ENCODE measurements around the gene CHRNA7. TPM values are rescaled to one million over a fixed set of nuclear protein-coding genes. Genes with fewer than 3 reads are reported as not detected.

Gene CHRNA7
- polyA plus RNA-seq (2013, experiment 1 of 2), result 2.1 TPM
- 1.7 TPM for polyA plus RNA-seq (2013, experiment 2 of 2)

- Histone ChIP-seq H3K9me3 (ENCODE audit: control insufficient read depth, low read length) (no peaks in the 10 kb centered on the region), H3K36me3 (ENCODE audit: control insufficient read depth, insufficient read depth, low read length) (no peaks in the 10 kb centered on the region), H3K4me1 (ENCODE audit: control insufficient read depth, insufficient read depth, low read length, poor library complexity, severe bottlenecking) (peaks cover 8% of the 10 kb centered on the region), H3K27ac (ENCODE audit: low read depth, low read length, severe bottlenecking) (no peak within 1 kb of the TSS), H3K4me3 (ENCODE audit: extremely low read depth, insufficient read depth, low read length, poor library complexity, severe bottlenecking) (peak within 1 kb of the TSS; percentile 56)
- 0% methylated on average over 42 to 47 of the region's 92 CpGs for WGBS, 2 experiments (ENCODE audit: insufficient coverage in 2 of 2)
These were observed at the start of gene CHRNA7 for GRCh38 chr15:32029862-32030781. CHRNA7 (plus strand) TSS chr15:32030515; CDS start chr15:32030595, 80 bp downstream.

- Histone ChIP-seq H3K36me3 (ENCODE audit: control insufficient read depth, insufficient read depth, low read length) (no peaks in the 10 kb centered on the region), H3K9me3 (ENCODE audit: control insufficient read depth, low read length) (no peaks in the 10 kb centered on the region), H3K27ac (ENCODE audit: low read depth, low read length, severe bottlenecking) (no peak overlapping the region), H3K4me1 (ENCODE audit: control insufficient read depth, insufficient read depth, low read length, poor library complexity, severe bottlenecking) (no peaks in the 10 kb centered on the region), H3K4me3 (ENCODE audit: extremely low read depth, insufficient read depth, low read length, poor library complexity, severe bottlenecking) (no peak overlapping the region)
- 74 to 83% methylated on average over 3 to 4 of the region's 4 CpGs for WGBS, 2 experiments (ENCODE audit: insufficient coverage in 2 of 2)
These were observed 44.7 kb upstream of the CHRNA7 start for GRCh38 chr15:31985607-31986006.

GRCh38 chr15:31993062-31993461 lies 37.3 kb upstream of the CHRNA7 start:
- Histone ChIP-seq H3K4me1 (ENCODE audit: control insufficient read depth, insufficient read depth, low read length, poor library complexity, severe bottlenecking) (no peaks in the 10 kb centered on the region), H3K9me3 (ENCODE audit: control insufficient read depth, low read length) (no peaks in the 10 kb centered on the region), H3K4me3 (ENCODE audit: extremely low read depth, insufficient read depth, low read length, poor library complexity, severe bottlenecking) (no peak overlapping the region), H3K27ac (ENCODE audit: low read depth, low read length, severe bottlenecking) (no peak overlapping the region), H3K36me3 (ENCODE audit: control insufficient read depth, insufficient read depth, low read length) (no peaks in the 10 kb centered on the region)
- WGBS, 2 experiments (ENCODE audit: insufficient coverage in 2 of 2), result no CpG with 5 or more reads among the region's 4 CpGs

- H3K9me3 ChIP-seq (ENCODE audit: control insufficient read depth, low read length), result no peaks in the 10 kb centered on the region
These were observed 32.6 kb upstream of the CHRNA7 start for GRCh38 chr15:31997711-31998110.

GRCh38 chr15:32003558-32003957 lies 26.8 kb upstream of the CHRNA7 start:
- Histone ChIP-seq H3K9me3 (ENCODE audit: control insufficient read depth, low read length) (no peaks in the 10 kb centered on the region), H3K4me1 (ENCODE audit: control insufficient read depth, insufficient read depth, low read length, poor library complexity, severe bottlenecking) (no peaks in the 10 kb centered on the region), H3K27ac (ENCODE audit: low read depth, low read length, severe bottlenecking) (no peak overlapping the region), H3K36me3 (ENCODE audit: control insufficient read depth, insufficient read depth, low read length) (no peaks in the 10 kb centered on the region), H3K4me3 (ENCODE audit: extremely low read depth, insufficient read depth, low read length, poor library complexity, severe bottlenecking) (no peak overlapping the region)
- 92% methylated on average over 2 of the region's 2 CpGs; no CpG with 5 or more reads in 1 of the 2 experiments for WGBS, 2 experiments (ENCODE audit: insufficient coverage in 2 of 2)

More at GRCh38 chr15:31997711-31998110, 32.6 kb upstream of the CHRNA7 start:
- Histone ChIP-seq H3K36me3 (ENCODE audit: control insufficient read depth, insufficient read depth, low read length) (no peaks in the 10 kb centered on the region), H3K27ac (ENCODE audit: low read depth, low read length, severe bottlenecking) (no peak overlapping the region), H3K4me1 (ENCODE audit: control insufficient read depth, insufficient read depth, low read length, poor library complexity, severe bottlenecking) (no peaks in the 10 kb centered on the region), H3K4me3 (ENCODE audit: extremely low read depth, insufficient read depth, low read length, poor library complexity, severe bottlenecking) (no peak overlapping the region)

- WGBS, 2 experiments (ENCODE audit: insufficient coverage in 2 of 2), result 100% methylated on average over 1 of the region's 2 CpGs; no CpG with 5 or more reads in 1 of the 2 experiments
- Histone ChIP-seq H3K27ac (ENCODE audit: low read depth, low read length, severe bottlenecking) (no peak overlapping the region), H3K4me3 (ENCODE audit: extremely low read depth, insufficient read depth, low read length, poor library complexity, severe bottlenecking) (no peak overlapping the region), H3K4me1 (ENCODE audit: control insufficient read depth, insufficient read depth, low read length, poor library complexity, severe bottlenecking) (no peaks in the 10 kb centered on the region), H3K36me3 (ENCODE audit: control insufficient read depth, insufficient read depth, low read length) (no peaks in the 10 kb centered on the region), H3K9me3 (ENCODE audit: control insufficient read depth, low read length) (no peaks in the 10 kb centered on the region)
These were observed 26.1 kb upstream of the CHRNA7 start for GRCh38 chr15:32004249-32004648.

GRCh38 chr15:32007355-32007960 lies 22.9 kb upstream of the CHRNA7 start:
- no peak overlapping the region for H3K27ac ChIP-seq (ENCODE audit: low read depth, low read length, severe bottlenecking)
- 71 to 90% methylated on average over 3 to 5 of the region's 6 CpGs for WGBS, 2 experiments (ENCODE audit: insufficient coverage in 2 of 2)
- H3K36me3 ChIP-seq (ENCODE audit: control insufficient read depth, insufficient read depth, low read length), result no peaks in the 10 kb centered on the region

GRCh38 chr15:32014953-32015352 lies 15.4 kb upstream of the CHRNA7 start:
- 80% methylated on average over 1 of the region's 1 CpG; no CpG with 5 or more reads in 1 of the 2 experiments for WGBS, 2 experiments (ENCODE audit: insufficient coverage in 2 of 2)
- Histone ChIP-seq H3K27ac (ENCODE audit: low read depth, low read length, severe bottlenecking) (no peak overlapping the region), H3K36me3 (ENCODE audit: control insufficient read depth, insufficient read depth, low read length) (no peaks in the 10 kb centered on the region), H3K9me3 (ENCODE audit: control insufficient read depth, low read length) (peaks cover 3% of the 10 kb centered on the region), H3K4me3 (ENCODE audit: extremely low read depth, insufficient read depth, low read length, poor library complexity, severe bottlenecking) (no peak overlapping the region), H3K4me1 (ENCODE audit: control insufficient read depth, insufficient read depth, low read length, poor library complexity, severe bottlenecking) (no peaks in the 10 kb centered on the region)

More at GRCh38 chr15:32007355-32007960, 22.9 kb upstream of the CHRNA7 start:
- H3K9me3 ChIP-seq (ENCODE audit: control insufficient read depth, low read length), result no peaks in the 10 kb centered on the region
- H3K4me1 ChIP-seq (ENCODE audit: control insufficient read depth, insufficient read depth, low read length, poor library complexity, severe bottlenecking), result no peaks in the 10 kb centered on the region
- H3K4me3 ChIP-seq (ENCODE audit: extremely low read depth, insufficient read depth, low read length, poor library complexity, severe bottlenecking), result no peak overlapping the region

DNA sequence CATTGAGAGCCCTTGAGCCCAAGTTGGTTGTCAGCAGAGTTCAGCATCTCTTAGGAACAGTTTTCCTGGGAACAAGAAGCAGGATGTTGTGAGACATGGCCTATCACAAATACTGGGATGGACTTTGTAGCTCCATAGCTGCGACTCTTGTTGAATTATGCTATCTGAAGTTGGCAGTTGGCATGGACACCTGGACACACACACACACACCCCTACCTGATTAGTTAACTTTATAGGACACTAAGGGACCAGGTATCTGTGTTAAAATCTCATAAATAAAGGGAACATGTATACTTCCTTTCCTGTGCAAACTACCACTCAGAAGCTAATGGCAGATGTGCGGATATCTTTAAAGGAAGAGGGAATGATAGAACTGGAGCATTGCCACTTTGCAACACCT lies 10.2 kb upstream of the CHRNA7 start:
- WGBS, 2 experiments (ENCODE audit: insufficient coverage in 2 of 2), result 100% methylated on average over 1 of the region's 2 CpGs; no CpG with 5 or more reads in 1 of the 2 experiments
- H3K4me3 ChIP-seq (ENCODE audit: extremely low read depth, insufficient read depth, low read length, poor library complexity, severe bottlenecking), result no peak overlapping the region
- no peaks in the 10 kb centered on the region for H3K4me1 ChIP-seq (ENCODE audit: control insufficient read depth, insufficient read depth, low read length, poor library complexity, severe bottlenecking)

GRCh38 chr15:32028921-32029320 lies 1.4 kb upstream of the CHRNA7 start:
- peak overlapping the region; percentile 56 for H3K4me3 ChIP-seq (ENCODE audit: extremely low read depth, insufficient read depth, low read length, poor library complexity, severe bottlenecking)
- no peaks in the 10 kb centered on the region for H3K36me3 ChIP-seq (ENCODE audit: control insufficient read depth, insufficient read depth, low read length)
- H3K4me1 ChIP-seq (ENCODE audit: control insufficient read depth, insufficient read depth, low read length, poor library complexity, severe bottlenecking), result peaks cover 8% of the 10 kb centered on the region
- 17 to 21% methylated on average over 4 to 5 of the region's 5 CpGs for WGBS, 2 experiments (ENCODE audit: insufficient coverage in 2 of 2)
- no peaks in the 10 kb centered on the region for H3K9me3 ChIP-seq (ENCODE audit: control insufficient read depth, low read length)
- H3K27ac ChIP-seq (ENCODE audit: low read depth, low read length, severe bottlenecking), result no peak overlapping the region

More for the DNA sequence above, 10.2 kb upstream of the CHRNA7 start:
- Histone ChIP-seq H3K9me3 (ENCODE audit: control insufficient read depth, low read length) (no peaks in the 10 kb centered on the region), H3K36me3 (ENCODE audit: control insufficient read depth, insufficient read depth, low read length) (no peaks in the 10 kb centered on the region), H3K27ac (ENCODE audit: low read depth, low read length, severe bottlenecking) (no peak overlapping the region)

Measured in mesodermal cell (in vitro differentiated cells).